Subcutaneous adipose tissue (tissue), 4 donors: Measurements from ENCODE around the gene GCH1. TPM values are rescaled to one million over a fixed set of nuclear protein-coding genes. Genes with fewer than 3 reads are reported as not detected.

Source experiments
- total RNA-seq, 4 donors: library from RNA; depleted of rRNA; stranded (reverse); fragments of >200 nt; gene quantifications; one replicate each; pipeline ENCODE4 v1.1.0, GENCODE V29; 2016
- TF ChIP-seq, protein P1 (sequence below): fragments of 450-650 bp; IDR thresholded peaks from one replicate; pipeline ENCODE4 v1.5.1; 2016; ENCODE audit warnings: low read depth, mild to moderate bottlenecking, control low read depth, antibody characterized with exemption, moderate library complexity

GCH1 gene
- total RNA-seq, 4 donors from 2014 or later = 2.6 to 7.6 (median 4.9) TPM

DNA sequence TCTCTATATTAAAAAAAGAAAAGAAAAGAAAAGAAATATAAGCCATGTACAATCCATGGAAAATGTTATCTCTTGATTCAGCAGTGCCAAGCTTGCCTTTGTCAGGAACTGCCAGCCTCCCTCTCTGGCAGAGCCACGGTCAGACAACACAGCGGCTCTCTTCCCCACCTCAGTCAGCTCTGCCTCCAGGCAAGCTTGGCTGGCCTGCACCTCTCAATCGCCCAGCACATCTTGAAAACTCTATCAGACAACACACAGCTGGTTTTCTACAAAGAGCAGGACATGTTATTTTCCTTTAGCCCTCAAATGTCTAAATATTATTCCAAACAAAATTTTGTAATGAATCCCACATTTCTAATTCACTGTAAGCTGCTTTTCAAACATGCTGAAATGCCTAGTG lies 20.0 kb upstream of the GCH1 start:
- TF ChIP-seq, protein P1, sequence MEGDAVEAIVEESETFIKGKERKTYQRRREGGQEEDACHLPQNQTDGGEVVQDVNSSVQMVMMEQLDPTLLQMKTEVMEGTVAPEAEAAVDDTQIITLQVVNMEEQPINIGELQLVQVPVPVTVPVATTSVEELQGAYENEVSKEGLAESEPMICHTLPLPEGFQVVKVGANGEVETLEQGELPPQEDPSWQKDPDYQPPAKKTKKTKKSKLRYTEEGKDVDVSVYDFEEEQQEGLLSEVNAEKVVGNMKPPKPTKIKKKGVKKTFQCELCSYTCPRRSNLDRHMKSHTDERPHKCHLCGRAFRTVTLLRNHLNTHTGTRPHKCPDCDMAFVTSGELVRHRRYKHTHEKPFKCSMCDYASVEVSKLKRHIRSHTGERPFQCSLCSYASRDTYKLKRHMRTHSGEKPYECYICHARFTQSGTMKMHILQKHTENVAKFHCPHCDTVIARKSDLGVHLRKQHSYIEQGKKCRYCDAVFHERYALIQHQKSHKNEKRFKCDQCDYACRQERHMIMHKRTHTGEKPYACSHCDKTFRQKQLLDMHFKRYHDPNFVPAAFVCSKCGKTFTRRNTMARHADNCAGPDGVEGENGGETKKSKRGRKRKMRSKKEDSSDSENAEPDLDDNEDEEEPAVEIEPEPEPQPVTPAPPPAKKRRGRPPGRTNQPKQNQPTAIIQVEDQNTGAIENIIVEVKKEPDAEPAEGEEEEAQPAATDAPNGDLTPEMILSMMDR = no peak

DNA sequence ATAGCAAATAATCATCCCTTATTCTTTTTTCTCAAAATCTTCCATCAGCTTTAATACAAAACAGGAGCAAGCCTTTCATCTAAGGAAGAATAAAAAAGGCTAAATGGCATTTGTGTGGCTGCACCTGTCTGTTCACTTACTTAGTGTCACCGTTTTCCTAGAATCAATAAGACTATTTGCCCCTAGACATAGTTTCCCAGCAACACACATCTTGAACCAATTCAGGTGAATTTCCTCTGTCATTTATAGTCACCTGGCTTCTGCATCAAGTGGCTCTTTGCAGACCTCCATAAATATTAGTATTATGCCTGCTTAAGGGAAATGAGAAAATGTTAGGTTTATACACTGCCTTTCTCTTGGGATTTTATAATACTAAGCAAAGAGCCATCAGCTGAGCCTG lies 17.4 kb upstream of the GCH1 start:
- TF ChIP-seq, protein P1 = no peak

DNA sequence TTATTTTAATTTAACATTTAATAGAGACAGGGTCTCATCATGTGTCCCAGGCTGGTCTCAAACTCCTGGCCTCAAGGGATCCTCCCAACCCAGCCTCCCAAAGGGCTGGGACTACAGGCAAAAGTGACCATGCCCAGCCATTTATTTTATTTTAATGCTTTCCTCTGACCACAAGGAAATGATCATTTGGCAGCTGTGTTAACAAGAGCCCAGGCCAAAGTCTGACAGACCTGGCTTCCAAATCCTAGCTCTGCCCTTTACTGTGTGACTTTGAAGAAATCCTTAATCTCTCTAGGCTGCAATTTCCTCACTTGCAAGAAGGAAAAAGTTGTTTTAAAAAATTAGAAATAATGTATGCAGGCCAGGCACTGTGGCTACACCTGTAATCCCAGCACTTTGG lies 16.7 kb upstream of the GCH1 start:
- TF ChIP-seq, protein P1 = no peak

DNA sequence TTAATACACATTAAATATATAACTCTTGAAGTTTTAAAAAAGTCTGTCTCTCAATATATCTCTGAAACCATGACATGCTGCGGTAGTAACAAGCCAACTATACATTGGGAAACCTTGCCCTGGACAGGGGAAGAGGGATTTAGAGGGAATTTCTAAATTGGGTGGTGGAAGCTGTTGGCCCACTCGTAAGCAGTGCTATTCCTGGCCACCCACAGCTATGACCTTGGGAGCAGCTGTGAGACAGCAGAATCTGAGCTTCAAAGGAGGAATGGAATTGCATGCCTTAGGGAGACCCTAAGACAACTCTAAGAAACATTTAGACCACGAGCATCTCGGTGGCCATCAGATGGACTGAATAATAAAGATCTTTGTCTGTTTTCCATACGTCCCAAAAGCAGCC lies 15.8 kb upstream of the GCH1 start:
- TF ChIP-seq, protein P1 = no peak

DNA sequence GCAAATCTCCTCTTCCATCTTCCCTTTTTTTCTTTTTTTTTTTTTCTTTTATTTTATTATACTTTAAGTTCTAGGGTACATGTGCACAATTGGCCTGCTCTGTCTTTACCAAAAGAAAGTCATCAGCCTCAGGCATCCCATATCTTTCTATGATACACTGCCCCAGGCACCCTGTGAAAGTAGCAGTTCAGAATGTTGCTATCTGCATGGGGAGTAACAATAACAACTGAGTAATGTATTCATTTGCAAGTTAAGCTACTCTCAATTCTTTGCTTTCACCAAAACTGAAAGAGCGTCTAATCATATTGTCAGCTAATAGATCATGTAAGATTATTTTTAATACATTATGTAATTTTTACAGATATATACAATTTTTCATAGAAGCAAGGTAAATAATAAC lies 13.5 kb upstream of the GCH1 start:
- TF ChIP-seq, protein P1 = no peak

DNA sequence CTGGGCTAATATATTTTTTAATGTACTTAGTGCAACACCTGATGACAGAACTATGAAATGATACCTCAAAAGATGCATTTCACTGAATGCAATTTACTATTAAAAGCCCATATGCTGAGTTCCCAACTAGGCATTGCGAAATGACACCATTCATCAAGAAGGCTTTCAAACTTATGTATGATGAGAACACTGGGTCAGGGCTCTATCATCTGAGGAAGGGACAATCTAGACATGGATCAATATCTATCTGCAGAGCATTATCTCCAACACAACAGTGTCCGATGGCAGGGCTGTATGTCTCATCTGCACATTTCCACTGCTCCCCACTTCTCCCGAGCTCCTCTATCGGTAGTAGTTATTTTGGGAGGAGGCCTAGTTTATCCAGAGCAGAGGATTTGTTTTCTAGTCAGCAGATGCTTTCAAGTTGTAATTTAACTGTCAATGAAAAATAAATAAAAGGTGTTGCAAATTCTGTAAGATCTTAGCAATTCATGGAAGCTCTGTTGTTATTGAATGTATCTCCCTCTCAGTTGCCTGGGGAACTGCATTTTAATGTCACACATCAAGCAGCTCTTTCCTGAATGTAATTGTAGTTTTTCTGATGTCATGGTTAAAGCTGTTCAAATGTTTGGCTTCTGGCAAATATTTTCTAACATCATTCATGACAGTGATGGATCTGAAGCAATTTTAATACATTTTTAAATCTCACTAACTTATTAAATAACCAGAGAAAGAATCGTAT lies 7.4 kb upstream of the GCH1 start:
- TF ChIP-seq, protein P1 = no peak

DNA sequence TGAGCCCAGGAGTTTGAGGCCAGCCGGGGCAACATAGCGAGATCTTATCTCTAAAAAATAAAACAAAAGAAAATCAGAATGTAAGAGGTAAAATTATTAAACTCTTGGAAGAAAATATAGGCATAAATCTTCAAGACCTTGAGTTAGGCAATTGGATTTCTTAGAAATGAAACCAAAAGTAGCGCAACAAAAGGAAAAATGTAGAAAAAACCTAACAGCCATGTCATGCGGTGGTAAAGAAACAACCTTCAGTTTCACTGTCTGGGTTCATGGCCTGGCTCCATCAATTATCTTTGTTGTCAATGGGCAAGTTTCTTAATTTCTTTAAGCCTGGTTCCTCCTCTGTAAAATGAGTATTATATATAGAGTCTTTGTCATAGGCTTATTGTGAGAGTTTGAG lies 5.6 kb upstream of the GCH1 start:
- TF ChIP-seq, protein P1 = no peak
